GM23338 (cell line): ENCODE results near the gene E4F1. TPM values are rescaled to one million over a fixed set of nuclear protein-coding genes. Genes with fewer than 3 reads are reported as not detected.
"Not testable (repeated sequence)": the region's sequence is repeated elsewhere in the genome, so short reads cannot be mapped to it uniquely, and the experiment has no call there.

ENCODE experiments used
- ATAC-seq: fragments of 200-7000 bp; cut with Tn5 transposase; 3 replicates; pipeline ENCODE4 v1.9.1; 2020
- DNase-seq: peaks from one replicate; pipeline ENCODE4 v3.0.0-alpha.2; 2015; ENCODE audit warnings: low spot score
- H2AFZ ChIP-seq: fragments of 200-600 bp; sonication (generic); 2 replicates; pipeline ENCODE4 v1.8.0; 2016; ENCODE audit warnings: antibody characterized with exemption, mild to moderate bottlenecking, moderate library complexity
- H3F3A ChIP-seq: fragments of 200-600 bp; sonication (generic); replicated peaks from 2 replicates; pipeline ENCODE4 v1.8.0; 2017; ENCODE audit warnings: antibody characterized with exemption, mixed run types, low read depth
- H3K27ac ChIP-seq: fragments of 200-600 bp; sonication (generic); 2 replicates; pipeline ENCODE4 v1.6.1; 2016; ENCODE audit warnings: low read depth
- H3K27me3 ChIP-seq: fragments of 200-600 bp; sonication (generic); 2 replicates; pipeline ENCODE4 v1.8.0; 2016; ENCODE audit warnings: mild to moderate bottlenecking, mixed run types, moderate library complexity; ENCODE audit not compliant: insufficient read depth
- H3K36me3 ChIP-seq: fragments of 200-600 bp; sonication (generic); 2 replicates; pipeline ENCODE4 v1.8.0; 2016; ENCODE audit warnings: mild to moderate bottlenecking; ENCODE audit not compliant: insufficient read depth
- H3K4me1 ChIP-seq: fragments of 200-600 bp; sonication (generic); 2 replicates; pipeline ENCODE4 v1.8.0; 2016; ENCODE audit warnings: mild to moderate bottlenecking, moderate library complexity; ENCODE audit not compliant: insufficient read depth
- H3K4me2 ChIP-seq: fragments of 200-600 bp; sonication (generic); 2 replicates; pipeline ENCODE4 v1.7.1; 2017; ENCODE audit warnings: mixed run types
- H3K4me3 ChIP-seq: fragments of 200-600 bp; sonication (generic); 2 replicates; pipeline ENCODE4 v1.6.1; 2016; ENCODE audit warnings: mixed run types
- H3K79me2 ChIP-seq: fragments of 200-600 bp; sonication (generic); replicated peaks from 2 replicates; pipeline ENCODE4 v1.8.0; 2017; ENCODE audit warnings: mild to moderate bottlenecking; ENCODE audit not compliant: insufficient read depth
- H3K9me2 ChIP-seq: fragments of 200-600 bp; sonication (generic); 2 replicates; pipeline ENCODE4 v1.8.0; 2017; ENCODE audit not compliant: insufficient read depth
- H4K20me1 ChIP-seq: fragments of 200-600 bp; sonication (generic); replicated peaks from 2 replicates; pipeline ENCODE4 v1.8.0; 2017; ENCODE audit warnings: mild to moderate bottlenecking; ENCODE audit not compliant: insufficient read depth
- H3K27ac Mint-ChIP-seq: 2 replicates; pipeline ENCODE4 v1.8.0; 2020; ENCODE audit warnings: inconsistent platforms, mild to moderate bottlenecking, moderate library complexity, mixed read lengths
- H3K27me3 Mint-ChIP-seq: 3 replicates; pipeline ENCODE4 v1.8.0; 2022; ENCODE audit warnings: low read depth, mild to moderate bottlenecking, moderate library complexity, mixed read lengths, inconsistent platforms; ENCODE audit not compliant: insufficient read depth, poor library complexity
- H3K36me3 Mint-ChIP-seq: 3 replicates; pipeline ENCODE4 v1.8.0; 2021; ENCODE audit warnings: low read depth, mild to moderate bottlenecking, inconsistent platforms, moderate library complexity, mixed read lengths
- H3K4me1 Mint-ChIP-seq: 3 replicates; pipeline ENCODE4 v1.8.0; 2020; ENCODE audit warnings: mild to moderate bottlenecking, inconsistent platforms, mixed read lengths
- H3K4me3 Mint-ChIP-seq: 3 replicates; pipeline ENCODE4 v1.8.0; 2021; ENCODE audit warnings: moderate library complexity, mild to moderate bottlenecking, inconsistent platforms, mixed read lengths
- H3K9me3 Mint-ChIP-seq: 3 replicates; pipeline ENCODE4 v1.8.0; 2020; ENCODE audit warnings: moderate library complexity, mild to moderate bottlenecking, inconsistent platforms, mixed read lengths
- EZH2phosphoT487 ChIP-seq: fragments of 200-600 bp; sonication (generic); IDR thresholded peaks from one replicate; pipeline ENCODE4 v1.8.1; 2018; ENCODE audit warnings: antibody characterized with exemption; ENCODE audit not compliant: unreplicated experiment
- POLR2AphosphoS5 ChIP-seq: IDR thresholded peaks from 2 replicates; pipeline ENCODE4 v1.6.1; 2016; ENCODE audit warnings: antibody characterized with exemption, low read depth
- STAT1 ChIP-seq: IDR thresholded peaks from one replicate; pipeline ENCODE4 v1.6.1; 2016; ENCODE audit warnings: antibody characterized with exemption; ENCODE audit not compliant: unreplicated experiment
- ZNF114 ChIP-seq: fragments of 250-450 bp; sonication (Bioruptor Pico); IDR thresholded peaks from 2 replicates; pipeline ENCODE4 v1.5.0; 2020; ENCODE audit warnings: mild to moderate bottlenecking, moderate library complexity
- polyA plus RNA-seq: library from polyadenylated mRNA; unstranded; fragments of >200 nt; fragmentation: Nextera tagmentation; extraction: Ambion mirVana; gene quantifications from 2 replicates; pipeline ENCODE4 v1.2.1, GENCODE V29; 2016
- total RNA-seq: library from RNA; depleted of rRNA; stranded (reverse); fragments of >200 nt; shearing (Covaris generic); gene quantifications from 2 replicates; pipeline ENCODE4 v1.2.3, GENCODE V29; 2014
- TF ChIP-seq, protein P1 (sequence below), 2 experiments: fragments of 200-600 bp in 1 of 2; sonication (generic) in 1 of 2; conservative IDR thresholded peaks; 2 replicates each; pipeline versions ENCODE4 v1.5.1 to v1.6.1; 2016 to 2017; ENCODE audit warnings: antibody characterized with exemption in 2 of 2, low read depth in 2 of 2, mild to moderate bottlenecking in 2 of 2, moderate library complexity in 1 of 2
- TF ChIP-seq, protein P2 (sequence below): IDR thresholded peaks from one replicate; pipeline ENCODE4 v1.6.1; 2018; ENCODE audit warnings: antibody characterized with exemption; ENCODE audit not compliant: unreplicated experiment

E4F1 gene
- total and polyA plus RNA-seq, 2 experiments from 2014 or later, result 22.6 to 45.5 TPM

DNA sequence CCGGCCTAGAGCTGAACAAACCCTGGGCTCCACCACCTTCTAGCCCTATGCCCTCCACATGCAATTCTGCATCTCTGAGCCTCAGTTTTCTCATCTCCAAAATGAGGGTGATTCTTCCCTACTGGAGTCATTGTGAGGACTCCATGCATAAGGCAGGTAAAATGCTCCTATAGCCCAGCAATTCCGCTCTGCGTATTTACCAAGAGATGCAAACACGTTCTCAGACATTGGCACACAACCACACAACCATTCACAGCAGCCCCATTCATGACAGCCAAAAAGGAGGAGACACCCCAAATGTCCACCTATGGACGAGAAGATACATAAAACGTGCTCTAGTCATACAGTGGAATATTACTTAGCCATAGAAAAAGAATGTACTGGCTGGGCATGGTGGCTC, 23.1 kb upstream of the E4F1 start:
- DNase-seq (no peak), ATAC-seq (no peak)
- Mint-ChIP-seq H3K27me3 (peaks cover 35% of the 10 kb centered on the region), H3K4me1 (peaks cover 4% of the 10 kb centered on the region; the same call in 1 of the 3 replicates), H3K36me3 (no peaks in the 10 kb centered on the region; the same call in 2 of the 3 replicates), H3K4me3 (no peak overlapping the region), H3K27ac (no peak overlapping the region), H3K9me3 (no peaks in the 10 kb centered on the region)
- no peak for TF ChIP-seq POLR2AphosphoS5
- TF ChIP-seq, protein P1, sequence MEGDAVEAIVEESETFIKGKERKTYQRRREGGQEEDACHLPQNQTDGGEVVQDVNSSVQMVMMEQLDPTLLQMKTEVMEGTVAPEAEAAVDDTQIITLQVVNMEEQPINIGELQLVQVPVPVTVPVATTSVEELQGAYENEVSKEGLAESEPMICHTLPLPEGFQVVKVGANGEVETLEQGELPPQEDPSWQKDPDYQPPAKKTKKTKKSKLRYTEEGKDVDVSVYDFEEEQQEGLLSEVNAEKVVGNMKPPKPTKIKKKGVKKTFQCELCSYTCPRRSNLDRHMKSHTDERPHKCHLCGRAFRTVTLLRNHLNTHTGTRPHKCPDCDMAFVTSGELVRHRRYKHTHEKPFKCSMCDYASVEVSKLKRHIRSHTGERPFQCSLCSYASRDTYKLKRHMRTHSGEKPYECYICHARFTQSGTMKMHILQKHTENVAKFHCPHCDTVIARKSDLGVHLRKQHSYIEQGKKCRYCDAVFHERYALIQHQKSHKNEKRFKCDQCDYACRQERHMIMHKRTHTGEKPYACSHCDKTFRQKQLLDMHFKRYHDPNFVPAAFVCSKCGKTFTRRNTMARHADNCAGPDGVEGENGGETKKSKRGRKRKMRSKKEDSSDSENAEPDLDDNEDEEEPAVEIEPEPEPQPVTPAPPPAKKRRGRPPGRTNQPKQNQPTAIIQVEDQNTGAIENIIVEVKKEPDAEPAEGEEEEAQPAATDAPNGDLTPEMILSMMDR (conservative IDR thresholded peaks at IDR 0.05; ENCODE audit: low read depth in 2 of 2), result no peak
- no peak for TF ChIP-seq EZH2phosphoT487
- no peak for TF ChIP-seq ZNF114 (CRISPR knock-in tag)
- TF ChIP-seq, protein P2, sequence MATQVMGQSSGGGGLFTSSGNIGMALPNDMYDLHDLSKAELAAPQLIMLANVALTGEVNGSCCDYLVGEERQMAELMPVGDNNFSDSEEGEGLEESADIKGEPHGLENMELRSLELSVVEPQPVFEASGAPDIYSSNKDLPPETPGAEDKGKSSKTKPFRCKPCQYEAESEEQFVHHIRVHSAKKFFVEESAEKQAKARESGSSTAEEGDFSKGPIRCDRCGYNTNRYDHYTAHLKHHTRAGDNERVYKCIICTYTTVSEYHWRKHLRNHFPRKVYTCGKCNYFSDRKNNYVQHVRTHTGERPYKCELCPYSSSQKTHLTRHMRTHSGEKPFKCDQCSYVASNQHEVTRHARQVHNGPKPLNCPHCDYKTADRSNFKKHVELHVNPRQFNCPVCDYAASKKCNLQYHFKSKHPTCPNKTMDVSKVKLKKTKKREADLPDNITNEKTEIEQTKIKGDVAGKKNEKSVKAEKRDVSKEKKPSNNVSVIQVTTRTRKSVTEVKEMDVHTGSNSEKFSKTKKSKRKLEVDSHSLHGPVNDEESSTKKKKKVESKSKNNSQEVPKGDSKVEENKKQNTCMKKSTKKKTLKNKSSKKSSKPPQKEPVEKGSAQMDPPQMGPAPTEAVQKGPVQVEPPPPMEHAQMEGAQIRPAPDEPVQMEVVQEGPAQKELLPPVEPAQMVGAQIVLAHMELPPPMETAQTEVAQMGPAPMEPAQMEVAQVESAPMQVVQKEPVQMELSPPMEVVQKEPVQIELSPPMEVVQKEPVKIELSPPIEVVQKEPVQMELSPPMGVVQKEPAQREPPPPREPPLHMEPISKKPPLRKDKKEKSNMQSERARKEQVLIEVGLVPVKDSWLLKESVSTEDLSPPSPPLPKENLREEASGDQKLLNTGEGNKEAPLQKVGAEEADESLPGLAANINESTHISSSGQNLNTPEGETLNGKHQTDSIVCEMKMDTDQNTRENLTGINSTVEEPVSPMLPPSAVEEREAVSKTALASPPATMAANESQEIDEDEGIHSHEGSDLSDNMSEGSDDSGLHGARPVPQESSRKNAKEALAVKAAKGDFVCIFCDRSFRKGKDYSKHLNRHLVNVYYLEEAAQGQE, result no peak
- no peak for TF ChIP-seq STAT1
- no peaks in the 10 kb centered on the region for H4K20me1 ChIP-seq
- H2AFZ ChIP-seq, result no peak overlapping the region
- peaks cover 4% of the 10 kb centered on the region; the same call in 1 of the 2 replicates for H3K4me1 ChIP-seq
- H3K36me3 ChIP-seq, result no peaks in the 10 kb centered on the region
- H3K27ac ChIP-seq, result no peak overlapping the region
- H3K4me3 ChIP-seq, result no peak overlapping the region
- peaks cover 50% of the 10 kb centered on the region for H3K27me3 ChIP-seq
- H3K9me2 ChIP-seq, result no peaks in the 10 kb centered on the region
- H3K4me2 ChIP-seq, result no peak overlapping the region
- no peaks in the 10 kb centered on the region for H3K79me2 ChIP-seq
- no peaks in the 10 kb centered on the region; the same call in 1 of the 2 replicates for H3F3A ChIP-seq

DNA sequence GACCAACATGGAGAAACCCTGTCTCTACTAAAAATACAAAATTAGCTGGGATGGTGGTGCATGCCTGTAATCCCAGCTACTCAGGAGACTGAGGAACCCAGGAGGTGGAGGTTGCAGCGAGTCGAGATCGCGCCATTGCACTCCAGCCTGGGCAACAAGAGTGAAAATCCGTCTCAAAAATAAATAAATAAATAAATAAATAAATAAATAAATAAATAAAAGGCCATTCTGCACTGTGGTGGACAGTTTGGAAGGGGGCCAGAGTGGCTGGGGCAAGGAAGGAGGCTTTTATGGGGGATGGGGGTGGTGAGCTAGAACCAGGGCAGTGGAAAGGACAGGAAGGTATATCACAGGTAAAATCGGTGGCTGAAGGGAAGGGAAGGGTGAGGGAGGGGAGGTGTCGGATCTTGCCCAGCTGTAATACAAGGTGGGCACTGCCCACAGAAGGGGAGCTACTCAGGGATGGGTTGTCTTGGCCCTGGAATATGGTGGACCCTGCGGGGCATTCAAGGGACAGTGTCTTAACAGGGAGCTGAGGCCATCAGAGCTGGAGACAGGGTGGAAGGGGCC, 20.2 kb upstream of the E4F1 start:
- peaks cover 14% of the 10 kb centered on the region for H3K36me3 Mint-ChIP-seq
- not testable (repeated sequence) for H3K9me3 Mint-ChIP-seq, H3K9me2 ChIP-seq, H3K27ac Mint-ChIP-seq, H4K20me1 ChIP-seq, H3K27ac ChIP-seq, DNase-seq, H3K79me2 ChIP-seq, H3K4me1 ChIP-seq, H3K4me3 ChIP-seq, ATAC-seq, H3F3A ChIP-seq, H2AFZ ChIP-seq, H3K4me2 ChIP-seq, H3K36me3 ChIP-seq
- H3K27me3 Mint-ChIP-seq, result peaks cover 32% of the 10 kb centered on the region
- peaks cover 29% of the 10 kb centered on the region for H3K27me3 ChIP-seq
- peak overlapping the region; percentile 7; the same call in 1 of the 3 replicates for H3K4me3 Mint-ChIP-seq
- peaks cover 13% of the 10 kb centered on the region for H3K4me1 Mint-ChIP-seq
